Transverse colon (tissue), 4 donors: ENCODE data around the gene TNRC6C. TPM values are rescaled to one million over a fixed set of nuclear protein-coding genes. Genes with fewer than 3 reads are reported as not detected.

ENCODE experiments used
- DNase-seq: peaks from one replicate; pipeline ENCODE4 v3.0.0-alpha.2; 2019
- H3K27ac ChIP-seq, 4 donors: fragments of 200-600 bp; sonication (generic); 2 replicates each; pipeline ENCODE4 v1.5.1; 2016 to 2018; ENCODE audit warnings: inconsistent platforms in 4 of 4
- H3K27me3 ChIP-seq: fragments of 200-600 bp; sonication (generic); 2 replicates; pipeline ENCODE4 v1.5.1; 2017; ENCODE audit warnings: inconsistent platforms
- H3K36me3 ChIP-seq, 4 donors: fragments of 200-600 bp; sonication (generic); 2 replicates each; pipeline ENCODE4 v1.5.1; 2017 to 2019; ENCODE audit warnings: inconsistent platforms in 4 of 4
- H3K4me1 ChIP-seq, 4 donors: fragments of 200-600 bp; sonication (generic); 2 replicates each; pipeline ENCODE4 v1.5.1; 2017 to 2020; ENCODE audit warnings: inconsistent platforms in 4 of 4
- H3K4me3 ChIP-seq, 4 donors: fragments of 200-600 bp; sonication (generic); 1 replicate in 1 of 4; 2 replicates in 3 of 4; pipeline versions ENCODE4 v1.5.1 to v1.6.1; 2017 to 2019; ENCODE audit warnings: inconsistent platforms in 4 of 4
- H3K9me3 ChIP-seq, 2 donors: fragments of 200-600 bp; sonication (generic); 2 replicates each; pipeline ENCODE4 v1.5.1; 2017 to 2019; ENCODE audit warnings: inconsistent platforms in 2 of 2
- CTCF ChIP-seq, 5 experiments: fragments of 200-600 bp in 3 of 5; fragments of 450-650 bp in 2 of 5; sonication (generic) in 3 of 5; IDR thresholded peaks; 1 replicate in 2 of 5; 2 replicates in 3 of 5; pipeline ENCODE4 v1.5.1; 2016 to 2017; ENCODE audit warnings: antibody characterized with exemption in 5 of 5, inconsistent platforms in 3 of 5, mild to moderate bottlenecking in 2 of 5, moderate library complexity in 1 of 5
- EP300 ChIP-seq: sonication (generic); formaldehyde crosslinking; IDR thresholded peaks from one replicate; pipeline ENCODE4 v1.6.1; 2017; ENCODE audit warnings: antibody characterized with exemption, low read depth
- POLR2A ChIP-seq: fragments of 450-650 bp; IDR thresholded peaks from one replicate; pipeline ENCODE4 v1.6.1; 2016; ENCODE audit warnings: antibody characterized with exemption, mild to moderate bottlenecking, moderate library complexity
- POLR2AphosphoS5 ChIP-seq, 3 donors: sonication (generic); formaldehyde crosslinking; IDR thresholded peaks; one replicate each; pipeline ENCODE4 v1.6.1; 2016; ENCODE audit warnings: antibody characterized with exemption in 3 of 3
- WGBS, 2 donors: methylation state at CpG; one replicate each; pipeline ENCODE4 v1.1.5; 2018; ENCODE audit warnings: low coverage in 1 of 2; 5-methylcytosine and 5-hydroxymethylcytosine counted together
- in situ Hi-C, 4 donors: fragments of 200-750 bp; cut with MboI; loops; one replicate each; pipeline versions ENCODE4 v1.15.0 to v1.15.1; 2017; ENCODE audit warnings: low sequenced_read_pairs in 3 of 4, low pct_ligation_motif_present in 1 of 4, low pct_unique_long_range_greater_than_20kb in 1 of 4
- intact Hi-C: fragments of 100-400 bp; cut with DNase I; formaldehyde crosslinking; loops from one replicate; pipeline ENCODE4 v1.15.1; 2023; ENCODE audit warnings: low total_unique reads
- total RNA-seq, 4 donors: library from RNA; depleted of rRNA; stranded (reverse); fragments of >200 nt; gene quantifications; one replicate each; pipeline ENCODE4 v1.1.0, GENCODE V29; 2016

TNRC6C gene
- total RNA-seq, 4 donors from 2014 or later = 7.5 to 16.9 (median 9.9) TPM

- 60 to 90% methylated on average over 2 to 10 of the region's 11 CpGs for WGBS, 2 donors
- no peak for TF ChIP-seq POLR2A
These were observed 16.2 kb upstream of the TNRC6C start for GRCh38 chr17:77942112-77942988.

GRCh38 chr17:77943971-77944370, 14.5 kb upstream of the TNRC6C start:
- Histone ChIP-seq H3K36me3 (no peaks in the 10 kb centered on the region), H3K4me3 (no peak overlapping the region), H3K9me3 (no peaks in the 10 kb centered on the region), H3K27ac (no peak overlapping the region), H3K27me3 (peaks cover 4% of the 10 kb centered on the region), H3K4me1 (no peaks in the 10 kb centered on the region)
- no peak for DNase-seq
- WGBS, 2 donors = 74 to 91% methylated on average over 4 to 5 of the region's 5 CpGs
- intact Hi-C loops = no loop called here
- in situ Hi-C loops = no loop called here
- TF ChIP-seq CTCF (IDR thresholded peaks at IDR 0.05) (no peak), EP300 (no peak), POLR2A (no peak), POLR2AphosphoS5 (IDR thresholded peaks at IDR 0.05) (no peak)

More at GRCh38 chr17:77942112-77942988, 16.2 kb upstream of the TNRC6C start:
- Histone ChIP-seq H3K27ac (no peak overlapping the region), H3K9me3 (no peaks in the 10 kb centered on the region), H3K36me3 (no peaks in the 10 kb centered on the region), H3K4me3 (no peak overlapping the region), H3K4me1 (no peaks in the 10 kb centered on the region), H3K27me3 (no peaks in the 10 kb centered on the region)
- in situ Hi-C loops = no loop called here
- intact Hi-C loops = no loop called here
- no peak for DNase-seq

GRCh38 chr17:77944390-77945222, 13.9 kb upstream of the TNRC6C start:
- TF ChIP-seq POLR2AphosphoS5 (IDR thresholded peaks at IDR 0.05) = no peak
- TF ChIP-seq POLR2A = no peak
- no peak for TF ChIP-seq EP300
- TF ChIP-seq CTCF (IDR thresholded peaks at IDR 0.05) = no peak
- H3K4me3 ChIP-seq = no peak overlapping the region
- WGBS, 2 donors = 84% methylated on average over 3 to 12 of the region's 12 CpGs
- H3K27ac ChIP-seq = no peak overlapping the region
- in situ Hi-C loops (no loop called here), intact Hi-C loops (no loop called here)
- peaks cover 7% of the 10 kb centered on the region for H3K27me3 ChIP-seq
- no peaks in the 10 kb centered on the region for H3K36me3 ChIP-seq
- no peak for DNase-seq
- no peaks in the 10 kb centered on the region for H3K9me3 ChIP-seq
- no peaks in the 10 kb centered on the region for H3K4me1 ChIP-seq

GRCh38 chr17:77946900-77947645, 11.4 kb upstream of the TNRC6C start:
- in situ Hi-C loops = no loop called here
- Histone ChIP-seq H3K9me3 (no peaks in the 10 kb centered on the region), H3K36me3 (no peaks in the 10 kb centered on the region), H3K4me3 (no peak overlapping the region), H3K27ac (no peak overlapping the region), H3K4me1 (no peaks in the 10 kb centered on the region), H3K27me3 (peaks cover 20% of the 10 kb centered on the region)
- no peak for TF ChIP-seq POLR2A
- no peak for TF ChIP-seq EP300
- no peak for TF ChIP-seq POLR2AphosphoS5 (IDR thresholded peaks at IDR 0.05)
- no peak for TF ChIP-seq CTCF (IDR thresholded peaks at IDR 0.05)
- DNase-seq = no peak
- WGBS, 2 donors = 90 to 96% methylated on average over 6 of the region's 6 CpGs
- intact Hi-C loops = no loop called here
